ENCODE data around the gene NAV3.
"Not testable (repeated sequence)": the region's sequence is repeated elsewhere in the genome, so short reads cannot be mapped to it uniquely, and the experiment has no call there.

NAV3 gene

GRCh38 chr12:78194448-78194847 lies 363.8 kb downstream of the NAV3 start:
- DNase-seq = no peak

- no peak for DNase-seq
Measured at GRCh38 chr12:78198896-78199295, 368.2 kb downstream of the NAV3 start.

DNA sequence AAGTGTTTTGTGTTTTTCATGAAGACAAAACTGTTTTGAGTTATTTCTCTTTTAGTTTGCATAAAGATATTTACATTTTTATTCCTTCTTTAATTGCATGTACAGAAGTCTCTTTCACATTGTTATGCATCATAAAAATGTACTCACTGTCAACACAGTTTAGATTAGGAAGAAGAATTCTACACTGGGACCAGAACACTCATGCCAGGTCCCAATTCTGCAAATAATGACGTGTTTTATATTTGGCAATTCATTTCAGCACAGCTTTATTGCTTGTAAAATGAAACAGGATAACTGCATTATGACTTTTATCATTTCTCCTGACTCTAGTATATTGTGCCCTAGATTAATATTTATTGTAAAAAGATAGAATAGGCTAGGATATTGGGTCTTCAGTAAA lies 369.2 kb downstream of the NAV3 start:
- DNase-seq = no peak

DNA sequence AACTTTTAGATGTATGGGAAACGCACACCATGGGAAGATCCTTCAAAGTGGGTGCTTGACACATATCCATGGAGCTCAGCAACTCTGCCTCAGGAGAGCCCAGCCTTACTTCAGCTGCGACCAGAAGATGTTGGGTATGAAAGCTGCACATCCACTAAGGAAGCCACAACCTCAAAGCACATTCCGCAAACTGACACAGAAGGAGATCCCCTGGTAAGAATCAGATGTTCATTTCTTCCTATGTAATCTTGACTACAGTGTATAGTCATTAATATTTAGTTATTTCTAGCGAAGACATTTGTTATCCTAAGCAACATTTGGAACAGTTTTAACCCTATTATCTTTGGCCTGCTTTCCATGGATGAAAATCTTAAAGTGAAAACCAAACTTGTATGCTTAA lies 374.2 kb downstream of the NAV3 start:
- DNase-seq = no peak

DNA sequence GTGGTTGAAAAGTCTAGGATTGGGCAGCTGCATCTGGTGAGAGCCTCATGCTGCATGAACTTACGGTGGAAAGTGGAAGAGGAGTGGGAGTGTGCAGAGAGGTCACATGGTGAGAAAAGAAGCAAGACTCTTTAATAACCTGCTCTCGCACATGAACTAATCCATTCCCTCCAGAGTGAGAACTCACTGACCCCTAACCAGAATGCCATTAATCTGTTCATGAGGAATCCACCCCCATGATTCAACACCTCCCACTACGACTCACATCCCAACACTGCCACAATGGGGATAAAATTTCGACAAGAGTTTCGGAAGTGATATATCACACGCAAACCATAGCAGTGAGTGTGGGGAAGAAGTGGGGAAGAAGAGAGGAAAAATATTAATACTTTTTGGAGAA lies 377.4 kb downstream of the NAV3 start:
- no peak for DNase-seq

- no peak for DNase-seq
Measured at GRCh38 chr12:78209846-78210505, 379.3 kb downstream of the NAV3 start.

- DNase-seq = no peak
Measured at GRCh38 chr12:78210506-78210860, 379.8 kb downstream of the NAV3 start.

DNA sequence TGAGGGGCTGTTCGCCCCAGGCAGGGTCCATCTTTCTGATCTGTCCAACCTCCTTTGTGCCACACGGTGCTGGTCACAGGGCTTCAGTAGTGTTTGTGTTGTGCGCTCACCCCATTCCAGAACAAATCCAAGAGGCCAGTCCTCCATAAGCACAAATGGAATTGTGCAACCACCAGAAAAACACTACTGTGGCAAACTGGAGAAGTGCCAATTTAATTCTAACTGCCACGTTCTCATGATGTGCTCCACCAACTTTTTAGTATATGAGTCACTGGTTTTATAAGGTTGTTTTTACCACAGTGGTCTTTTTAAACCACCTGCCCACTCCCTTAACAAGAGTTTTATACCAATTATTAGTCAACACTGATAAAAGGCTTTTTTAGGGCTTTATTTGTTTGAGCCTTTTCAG lies 380.2 kb downstream of the NAV3 start:
- DNase-seq = no peak

GRCh38 chr12:78220811-78221210 lies 390.1 kb downstream of the NAV3 start:
- DNase-seq = no peak

GRCh38 chr12:78224154-78224553 lies 393.5 kb downstream of the NAV3 start:
- no peak for DNase-seq

GRCh38 chr12:78226763-78227162 lies 396.1 kb downstream of the NAV3 start:
- no peak for DNase-seq

DNA sequence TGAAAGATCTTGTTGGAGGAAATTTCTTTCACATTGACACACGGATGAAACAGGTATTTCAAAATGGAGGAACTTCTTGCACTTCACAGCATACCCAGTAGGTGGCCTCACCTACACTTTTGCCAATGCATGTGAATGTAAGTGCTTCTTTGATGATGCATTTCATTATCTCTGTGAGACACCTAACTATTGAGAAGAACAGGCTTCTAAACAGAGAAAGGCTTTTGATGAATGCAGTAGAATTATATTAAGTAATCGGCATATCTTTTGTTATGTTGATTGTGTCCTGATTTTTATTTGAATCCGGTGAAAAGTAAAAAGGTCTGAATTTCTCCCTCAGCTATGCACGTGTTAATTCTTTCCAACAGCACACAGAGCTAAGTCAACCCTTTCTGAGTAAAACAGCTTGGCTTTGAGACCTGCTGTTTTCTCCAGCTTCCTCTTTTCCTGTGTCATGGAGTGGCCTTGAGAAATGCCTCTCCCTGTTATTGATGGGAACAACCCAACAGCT lies 399.0 kb downstream of the NAV3 start:
- no peak for DNase-seq

DNA sequence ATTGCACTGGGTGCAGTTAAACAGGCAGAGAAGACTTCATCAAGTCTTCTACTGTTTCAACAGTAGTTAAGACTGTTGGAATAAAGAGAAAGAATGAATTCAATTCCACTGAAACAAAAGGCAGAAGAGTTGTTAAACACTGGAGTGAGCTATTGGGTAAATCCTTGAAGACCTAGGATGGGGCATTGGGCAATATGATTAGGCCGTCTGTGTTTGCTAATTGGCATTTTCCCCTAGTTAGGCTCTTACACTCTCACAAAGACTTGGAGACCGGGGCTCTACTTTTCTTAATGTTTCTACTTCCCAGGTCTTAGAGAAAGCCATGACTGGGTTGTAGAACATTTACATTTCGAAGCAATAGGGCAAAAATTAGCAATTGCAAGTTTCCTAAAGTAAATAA lies 402.1 kb downstream of the NAV3 start:
- DNase-seq = no peak

DNA sequence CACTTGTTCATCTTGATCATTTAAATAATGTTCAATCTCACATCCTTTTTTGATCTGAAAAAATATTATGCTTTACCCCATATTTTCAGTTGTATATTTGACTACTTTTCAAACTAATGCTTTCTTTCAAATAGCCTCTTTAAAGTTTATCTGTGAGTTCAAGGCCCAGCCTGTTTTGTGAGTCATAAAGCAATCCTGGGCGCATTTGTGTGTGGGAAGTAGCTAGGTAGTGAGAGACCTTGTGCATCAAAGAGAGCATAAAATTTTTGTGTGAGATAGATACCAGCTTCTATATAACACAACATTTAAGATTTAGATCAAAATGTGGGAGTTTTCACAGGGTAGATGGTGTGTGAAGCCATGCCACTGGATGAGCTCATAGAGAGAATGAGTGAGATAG lies 405.6 kb downstream of the NAV3 start:
- DNase-seq = no peak

- DNase-seq = no peak
Measured at GRCh38 chr12:78239544-78239943, 408.9 kb downstream of the NAV3 start.

DNA sequence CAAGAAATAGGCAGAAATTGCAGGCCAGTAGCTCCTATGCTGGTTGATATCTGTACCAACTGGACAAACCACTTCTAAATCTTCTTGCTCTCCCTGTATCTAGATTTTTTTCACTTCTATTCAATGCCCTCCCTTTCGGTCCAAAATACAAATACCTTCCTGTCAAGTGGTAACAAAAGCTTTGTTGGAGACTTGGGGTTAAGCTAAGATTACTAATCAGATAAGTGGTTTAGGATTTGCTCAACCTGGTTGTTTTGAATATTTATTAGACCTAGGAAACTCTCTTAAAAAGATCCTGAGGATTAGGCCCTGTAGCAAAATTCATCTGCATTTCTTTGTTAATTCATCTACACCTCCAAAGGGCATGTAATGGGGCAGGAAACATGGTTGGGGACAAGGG lies 410.1 kb downstream of the NAV3 start:
- DNase-seq = no peak

- DNase-seq = no peak
Measured at GRCh38 chr12:78241446-78241845, 410.8 kb downstream of the NAV3 start.

- no peak for DNase-seq
Measured at GRCh38 chr12:78244916-78245507, 414.3 kb downstream of the NAV3 start.

- no peak for DNase-seq
Measured at GRCh38 chr12:78248321-78248720, 417.6 kb downstream of the NAV3 start.

- DNase-seq = no peak
Measured at GRCh38 chr12:78249578-78249977, 418.9 kb downstream of the NAV3 start.

DNA sequence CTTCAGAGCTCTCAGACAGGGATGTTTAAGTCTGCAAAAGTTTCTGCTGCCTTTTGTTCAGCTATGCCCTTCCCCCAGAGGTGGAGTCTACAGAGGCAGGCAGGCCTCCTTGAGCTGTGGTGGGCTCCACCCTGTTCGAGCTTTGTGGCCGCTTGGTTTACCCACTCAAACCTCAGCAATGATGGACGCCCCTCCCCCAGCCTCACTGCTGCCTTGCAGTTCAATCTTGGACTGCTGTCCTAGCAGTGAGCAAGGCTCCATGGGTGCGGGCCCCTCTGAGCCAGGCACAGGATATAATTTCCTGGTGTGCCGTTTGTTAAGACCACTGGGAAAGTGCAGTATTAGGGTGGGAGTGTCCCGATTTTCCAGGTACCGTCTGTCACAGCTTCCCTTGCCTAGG lies 427.0 kb downstream of the NAV3 start:
- not testable (repeated sequence) for DNase-seq

DNA sequence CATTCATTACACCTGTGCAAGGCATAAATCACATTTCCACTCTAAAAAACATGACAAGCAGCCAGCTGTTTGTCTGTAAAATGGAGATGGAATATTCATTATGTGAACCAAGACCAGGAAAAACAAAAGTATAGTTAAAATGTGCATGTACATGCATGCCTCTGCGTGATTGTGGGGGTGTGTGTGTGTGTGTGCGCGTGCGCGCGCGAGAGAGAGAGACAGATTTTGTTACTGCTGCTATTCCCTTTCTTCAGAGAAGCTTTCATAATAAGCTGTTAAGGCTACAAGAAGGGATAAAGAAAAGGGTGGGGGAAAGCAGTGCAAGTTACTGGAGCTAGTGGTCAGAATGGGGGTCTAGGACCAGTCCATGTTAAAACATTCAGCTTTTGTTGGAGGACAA lies 430.3 kb downstream of the NAV3 start:
- DNase-seq = no peak

DNA sequence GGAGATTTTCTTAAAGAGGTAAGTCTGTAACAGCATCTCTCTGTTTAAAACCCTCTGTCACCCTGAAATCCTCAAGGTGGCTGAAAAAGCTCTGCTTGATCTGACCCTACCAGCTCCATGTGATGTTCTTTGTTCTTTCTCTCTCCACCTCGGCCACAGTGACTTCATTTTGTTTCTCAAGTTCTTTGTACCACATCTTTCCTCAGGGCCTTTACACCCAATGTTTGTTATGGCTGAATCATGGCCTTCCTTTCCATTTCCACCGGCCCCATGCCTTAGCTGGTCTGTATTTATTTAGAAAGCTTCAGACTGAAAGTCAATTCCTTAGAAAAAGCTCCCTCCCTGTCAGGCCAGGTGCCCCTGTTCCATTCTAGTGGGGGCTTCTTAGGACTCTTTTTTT lies 431.2 kb downstream of the NAV3 start:
- no peak for DNase-seq
